GM03348 (cell line): ENCODE measurements around the gene PLA2G4B.

ENCODE experiments used
- DNase-seq: peaks from one replicate; pipeline ENCODE4 v3.0.0; 2012; ENCODE audit warnings: low spot score

PLA2G4B gene

DNA sequence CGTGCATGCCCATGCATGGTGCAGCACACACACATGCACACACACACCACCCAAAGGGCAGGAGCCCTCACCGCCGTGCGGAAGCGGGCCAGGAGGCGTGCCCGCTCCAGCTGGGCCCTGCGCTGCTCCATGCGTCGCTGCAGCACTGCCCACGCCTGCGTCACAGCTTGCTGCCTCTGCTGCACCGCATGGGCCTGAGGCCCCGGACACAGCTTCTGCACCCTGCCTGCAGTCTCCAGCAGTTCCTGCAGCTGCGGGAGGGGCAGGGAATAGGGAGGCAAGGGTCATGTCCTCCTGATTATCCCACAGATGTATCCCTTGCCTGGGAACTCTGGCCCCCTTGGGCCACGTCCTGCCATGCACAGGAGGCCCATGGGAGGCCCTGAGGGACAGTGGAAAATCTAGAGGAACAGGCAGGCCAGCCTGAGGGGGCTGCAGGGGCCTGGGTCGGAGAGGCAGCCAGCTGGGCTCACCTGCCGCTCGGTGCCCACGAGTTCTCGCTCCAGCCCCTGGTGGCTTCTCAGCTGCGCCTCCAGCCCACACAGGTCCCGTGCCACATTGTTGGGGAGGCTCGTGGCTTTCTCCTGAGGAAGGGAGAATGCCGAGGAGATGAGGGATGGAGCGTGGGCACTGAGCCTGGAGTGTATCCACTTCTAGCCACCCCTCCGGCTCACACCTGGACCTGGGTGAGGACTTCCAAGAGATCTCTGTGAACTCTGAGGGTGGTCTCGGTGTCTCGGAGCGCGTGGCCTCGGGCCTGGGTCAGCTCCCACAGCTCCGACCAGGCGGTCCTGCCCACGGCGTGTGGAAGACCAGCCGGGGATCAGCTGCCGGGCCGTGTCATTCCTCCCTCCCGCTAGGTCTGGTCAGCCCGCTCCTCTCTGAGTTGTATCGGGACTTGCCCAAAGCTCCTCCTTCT, 31.4 kb downstream of the PLA2G4B start:
- DNase-seq = no peak

GRCh38 chr15:41870689-41871081, 32.0 kb downstream of the PLA2G4B start:
- no peak for DNase-seq

DNA sequence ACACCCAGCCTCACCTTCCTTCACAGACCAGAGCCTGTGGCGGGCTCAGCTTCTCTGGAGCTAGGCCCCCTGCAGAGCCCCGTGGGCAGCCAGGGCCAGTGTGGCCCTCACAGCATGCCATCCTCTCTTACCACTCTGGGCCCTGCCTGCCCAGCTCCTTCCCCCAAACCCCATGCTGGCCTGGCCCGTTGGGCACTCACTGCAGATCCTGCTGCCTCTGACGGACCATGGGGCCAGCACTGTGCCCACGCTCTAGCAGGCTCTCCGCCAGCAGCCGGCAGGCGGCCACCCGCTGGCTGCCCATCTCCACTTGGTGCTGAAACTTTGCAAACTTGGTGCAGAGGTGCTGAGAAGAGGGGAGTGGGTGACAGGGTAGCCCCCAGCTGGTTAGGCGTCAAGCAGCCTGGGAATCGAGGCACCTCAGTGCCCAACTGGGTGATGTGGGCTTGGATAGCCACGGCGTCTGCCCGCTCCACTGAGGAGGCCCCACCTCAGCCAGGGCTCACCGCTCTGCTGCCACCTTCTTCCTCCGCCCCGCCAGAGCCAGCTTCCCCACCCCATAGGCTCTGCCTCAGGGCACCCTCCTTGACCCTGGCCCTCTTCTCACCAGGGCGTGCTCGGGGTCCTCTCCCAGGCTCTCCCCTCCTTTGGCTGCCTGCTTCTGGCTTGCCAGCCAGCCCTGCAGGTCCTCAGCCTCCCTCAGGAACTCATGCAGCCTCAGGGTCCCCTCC, 32.7 kb downstream of the PLA2G4B start:
- DNase-seq = no peak

- DNase-seq = no peak
Measured at GRCh38 chr15:41872166-41872747, 33.6 kb downstream of the PLA2G4B start.

DNA sequence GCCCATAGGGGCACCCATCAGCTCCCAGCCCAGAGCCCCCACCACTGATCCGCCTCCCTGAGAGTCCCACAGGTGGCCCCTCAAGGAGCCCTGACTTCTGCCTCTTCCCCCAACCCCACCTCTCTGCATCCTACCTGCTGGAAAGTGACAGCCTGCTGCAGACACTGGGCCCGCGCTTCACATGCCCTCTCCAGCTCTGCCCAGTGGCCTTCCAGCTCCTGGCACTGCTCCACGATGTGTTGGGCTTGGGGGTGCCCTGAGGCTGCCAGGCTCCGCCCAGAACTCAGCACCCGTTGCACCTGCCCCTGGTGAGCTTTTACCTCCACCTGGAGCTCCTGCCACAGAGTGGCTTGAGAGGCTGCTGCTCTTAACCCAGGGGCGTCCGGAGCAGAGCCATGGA, 35.1 kb downstream of the PLA2G4B start:
- no peak for DNase-seq

- DNase-seq = no peak
Measured at GRCh38 chr15:41874736-41875135, 36.1 kb downstream of the PLA2G4B start.

GRCh38 chr15:41876007-41876406, 37.4 kb downstream of the PLA2G4B start:
- DNase-seq = no peak

DNA sequence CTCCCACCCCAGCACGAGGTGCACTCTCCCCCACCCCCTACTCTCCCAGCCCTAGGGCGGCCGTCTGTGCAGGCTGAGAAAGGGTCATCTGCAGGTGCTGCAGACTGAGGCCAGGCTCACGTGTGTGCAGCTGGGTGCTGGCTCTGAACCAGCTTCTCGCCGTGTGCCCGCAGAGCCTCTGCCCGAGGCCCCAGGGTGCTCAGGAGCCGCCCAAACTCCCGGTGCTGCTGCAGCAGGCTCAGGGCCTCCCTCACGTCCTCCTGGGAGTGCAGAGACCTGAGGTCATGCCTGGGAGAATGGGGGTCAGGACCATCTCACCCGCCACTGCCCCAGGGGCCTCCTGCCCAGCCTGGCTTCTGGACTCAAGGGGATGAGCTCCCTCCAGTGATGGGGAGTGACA, 38.0 kb downstream of the PLA2G4B start:
- DNase-seq = no peak

DNA sequence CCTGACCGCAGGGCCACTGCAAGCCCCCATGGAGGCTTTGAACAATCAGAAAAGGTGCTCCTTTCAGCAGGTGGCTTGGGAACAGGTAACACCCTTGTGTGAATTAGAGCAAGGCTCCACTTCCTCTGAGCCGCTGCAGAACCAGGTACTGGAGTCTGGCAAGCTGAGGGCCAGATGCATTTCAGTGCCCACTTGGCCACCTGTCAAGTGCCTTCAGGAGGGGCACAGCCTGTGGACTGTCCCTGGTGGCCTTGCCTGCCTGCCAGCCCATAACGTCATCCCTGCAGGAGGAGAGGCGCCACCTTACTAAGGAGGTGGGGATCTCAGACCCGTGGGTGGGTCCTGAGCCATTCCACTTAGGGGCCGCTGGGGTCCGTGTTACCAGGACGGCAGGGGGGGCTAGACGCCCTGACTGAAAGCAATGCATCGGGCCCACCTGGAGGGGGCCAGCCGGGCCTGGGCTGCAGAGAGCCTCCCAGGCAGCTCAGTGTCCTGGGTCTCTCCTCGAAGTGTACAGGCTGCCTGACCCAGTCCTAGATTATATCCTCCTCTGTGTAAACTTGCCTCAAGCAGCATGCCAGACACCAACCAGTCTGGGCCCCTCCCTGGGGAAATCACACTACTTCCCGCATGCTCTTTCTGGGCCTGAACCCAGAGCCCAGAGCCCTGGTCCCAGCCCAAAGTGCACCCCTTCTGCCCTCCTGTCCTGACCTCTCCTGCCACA, 39.1 kb downstream of the PLA2G4B start:
- no peak for DNase-seq

- DNase-seq = no peak
Measured at GRCh38 chr15:41878355-41878699, 39.7 kb downstream of the PLA2G4B start.

DNA sequence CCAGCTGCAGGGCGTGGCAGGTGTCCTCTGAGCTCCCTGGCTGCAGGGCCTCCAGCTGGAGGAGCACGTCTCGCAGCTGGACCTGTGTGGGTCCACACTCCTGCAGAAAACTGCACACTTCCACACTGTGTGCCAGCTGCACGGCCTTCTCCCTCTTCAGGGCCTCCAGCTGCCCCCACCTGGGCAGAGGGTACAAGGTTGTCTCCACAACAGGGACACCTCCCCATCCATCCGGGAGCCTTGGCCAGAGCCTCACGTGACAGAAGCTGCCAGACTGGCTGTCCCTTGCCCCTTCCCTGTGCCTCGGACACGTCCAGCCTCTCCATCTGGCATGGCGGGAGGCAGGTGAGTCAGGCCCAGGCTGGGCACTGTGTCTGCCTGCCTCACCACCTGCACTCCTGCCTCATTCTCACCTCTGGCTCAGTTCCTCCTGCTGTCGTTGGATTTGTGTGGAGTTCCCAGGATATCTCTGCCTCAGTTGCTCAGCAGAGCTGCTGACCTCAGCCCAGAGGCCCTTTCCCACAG, 40.7 kb downstream of the PLA2G4B start:
- DNase-seq = no peak

- DNase-seq = no peak
Measured at GRCh38 chr15:41880156-41880877, 41.7 kb downstream of the PLA2G4B start.

GRCh38 chr15:41881086-41881485, 42.4 kb downstream of the PLA2G4B start:
- DNase-seq = no peak

DNA sequence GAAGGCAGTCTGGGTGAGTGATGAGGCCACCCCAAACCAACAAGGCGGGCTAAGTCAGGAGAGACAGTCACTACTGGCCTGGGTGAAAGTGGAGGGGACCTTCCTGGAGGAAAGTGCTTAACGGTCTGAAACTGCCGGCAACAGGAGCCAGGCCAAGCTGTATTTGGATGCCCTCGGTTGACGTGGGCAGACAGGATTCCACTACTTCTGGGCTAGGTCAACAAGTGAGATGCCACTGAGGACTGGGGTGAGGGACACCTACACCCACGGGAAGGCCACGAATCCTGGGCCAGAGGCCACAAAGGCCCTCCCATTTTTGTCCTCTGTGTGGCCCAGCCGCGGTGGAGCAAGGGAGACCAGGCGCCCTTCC, 42.9 kb downstream of the PLA2G4B start:
- DNase-seq = peak; percentile 43

DNA sequence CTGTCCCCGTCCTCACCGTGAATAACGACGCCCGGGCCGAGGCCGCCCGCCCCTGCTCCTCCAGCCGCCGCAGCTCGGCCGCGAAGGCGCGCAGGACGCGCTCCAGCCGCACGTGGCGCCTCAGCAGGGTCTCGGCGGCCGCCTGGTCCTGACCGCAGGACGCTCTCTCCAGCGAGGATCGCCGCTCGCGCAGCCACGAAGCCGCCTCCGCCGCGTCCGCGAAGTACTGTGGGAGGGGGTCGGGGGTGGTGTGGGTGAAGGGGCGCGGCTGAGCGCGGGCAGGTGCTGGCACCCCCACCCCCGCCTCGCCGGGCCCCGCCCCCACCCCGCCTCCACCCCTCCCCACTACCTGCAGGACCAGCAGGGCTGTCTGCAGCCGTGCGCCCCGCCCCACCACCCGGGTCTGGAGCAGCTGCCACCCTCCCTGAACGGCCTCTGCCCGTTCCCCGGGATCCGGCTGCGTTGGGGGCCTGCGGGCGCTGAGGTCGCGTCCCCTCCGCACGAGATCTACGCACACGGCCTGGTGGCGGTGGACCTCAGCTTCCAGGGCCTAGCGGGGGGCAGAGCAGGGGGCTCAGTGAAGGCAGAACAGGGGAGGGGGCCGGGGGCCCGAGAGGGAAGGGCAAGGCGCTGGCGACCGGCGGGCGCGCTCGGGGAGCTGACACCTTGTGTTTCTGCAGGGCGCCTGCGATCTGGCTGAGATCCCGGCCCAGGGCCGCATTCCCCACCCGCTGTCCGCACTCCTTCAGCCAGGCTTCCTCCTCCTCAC, 43.5 kb downstream of the PLA2G4B start:
- peak; percentile 45 for DNase-seq

GRCh38 chr15:41882689-41883483, 44.2 kb downstream of the PLA2G4B start:
- no peak for DNase-seq

DNA sequence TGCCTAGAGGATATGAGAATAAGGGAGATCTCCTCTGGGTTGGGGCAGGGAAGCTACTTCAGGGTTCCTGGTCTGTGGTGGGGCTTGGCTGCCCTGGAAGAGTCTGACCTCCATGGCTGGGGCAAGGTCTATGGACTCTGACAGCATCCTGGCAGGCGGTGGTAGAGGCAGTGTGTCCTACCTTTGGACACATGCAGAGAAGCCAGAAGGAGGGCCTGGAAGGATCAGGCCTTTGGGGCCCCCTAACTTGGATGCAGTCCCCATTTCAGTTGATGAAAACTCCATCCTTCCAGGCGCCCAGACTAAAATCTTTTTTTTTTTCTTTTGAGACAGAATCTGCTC, 44.8 kb downstream of the PLA2G4B start:
- no peak for DNase-seq

DNA sequence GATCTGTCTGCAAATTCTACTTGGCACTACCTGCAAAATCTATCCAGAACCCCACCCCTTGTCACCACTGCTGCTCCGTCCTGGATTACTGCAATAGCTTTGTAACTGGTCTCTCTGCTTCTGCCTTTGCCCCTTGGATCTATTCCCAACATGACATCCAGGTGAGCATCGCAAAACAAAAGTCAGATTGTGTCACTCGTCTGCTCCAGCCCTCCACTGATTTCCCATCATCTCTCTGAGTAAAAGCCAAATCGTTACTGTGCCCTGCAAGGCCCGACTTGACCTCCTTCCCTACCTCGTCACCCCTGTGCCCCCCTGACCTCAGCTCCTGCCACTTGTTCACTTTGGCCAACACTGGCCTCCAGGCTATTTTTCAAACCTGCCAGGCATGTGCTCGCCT, 45.8 kb downstream of the PLA2G4B start:
- no peak for DNase-seq

GRCh38 chr15:41885321-41885720, 46.7 kb downstream of the PLA2G4B start:
- DNase-seq = no peak

GRCh38 chr15:41885841-41886240, 47.2 kb downstream of the PLA2G4B start:
- no peak for DNase-seq
